Small intestine (tissue), 16 donors: ENCODE data around the gene TMEM143. TPM values are rescaled to one million over a fixed set of nuclear protein-coding genes. Genes with fewer than 3 reads are reported as not detected.

Experiments
- DNase-seq, 2 donors: peaks; one replicate each; pipeline versions ENCODE4 v3.0.0 to v3.0.0-alpha.2; 2013
- FAIRE-seq: peaks from 2 replicates; lab custom pipeline; 2012; peaks lifted over from hg19 to GRCh38; lab: Jason Lieb, UNC
- H3K27ac ChIP-seq, 3 donors: one replicate each; pipeline ENCODE4 v1.5.1; 2013; ENCODE audit warnings: low read length in 2 of 3, mild to moderate bottlenecking in 2 of 3, control low read depth in 1 of 3, inconsistent platforms in 1 of 3, low read depth in 1 of 3, moderate library complexity in 1 of 3
- H3K27me3 ChIP-seq, 3 donors: one replicate each; pipeline ENCODE4 v1.6.1; 2013; ENCODE audit warnings: low read length in 3 of 3, inconsistent platforms in 1 of 3; ENCODE audit not compliant: control insufficient read depth in 3 of 3, insufficient read depth in 3 of 3
- H3K36me3 ChIP-seq, 3 donors: one replicate each; pipeline ENCODE4 v1.6.1; 2013; ENCODE audit warnings: low read length in 3 of 3, inconsistent platforms in 1 of 3, low read depth in 1 of 3, mild to moderate bottlenecking in 1 of 3, moderate library complexity in 1 of 3; ENCODE audit not compliant: control insufficient read depth in 3 of 3, insufficient read depth in 2 of 3
- H3K4me1 ChIP-seq, 3 donors: one replicate each; pipeline ENCODE4 v1.6.1; 2013; ENCODE audit warnings: low read length in 2 of 3, inconsistent platforms in 1 of 3, low read depth in 1 of 3, mild to moderate bottlenecking in 1 of 3, moderate library complexity in 1 of 3; ENCODE audit not compliant: control insufficient read depth in 3 of 3, insufficient read depth in 2 of 3
- H3K4me3 ChIP-seq, 3 donors: one replicate each; pipeline ENCODE4 v1.5.1; 2013; ENCODE audit warnings: low read length in 3 of 3, control low read depth in 1 of 3, inconsistent platforms in 1 of 3, low read depth in 1 of 3, mild to moderate bottlenecking in 1 of 3, moderate library complexity in 1 of 3
- H3K9me3 ChIP-seq, 2 donors: one replicate each; pipeline ENCODE4 v1.6.1; 2013; ENCODE audit warnings: low read depth in 1 of 2, low read length in 1 of 2; ENCODE audit not compliant: control insufficient read depth in 2 of 2, insufficient read depth in 1 of 2
- WGBS, 3 donors: extraction: QIAGEN DNeasy Blood & Tissue Kit; methylation state at CpG; one replicate each; pipeline ENCODE4 v1.1.7; 2013; 5-methylcytosine and 5-hydroxymethylcytosine counted together
- long read RNA-seq, 10 donors: transcript quantifications; one replicate each; lab custom pipeline, GENCODE V29; 2026
- polyA plus RNA-seq, 4 donors: library from polyadenylated mRNA; stranded (reverse) in 3 of 4; unstranded in 1 of 4; fragments of 200-250 nt in 3 of 4; fragments of 120-200 nt in 1 of 4; gene quantifications; one replicate each; pipeline versions ENCODE4 v1.2.1 to v1.2.3, GENCODE V29; 2013
- donor health status: healthy with polysubstance abuse.
- donor health status: control.
- donor health status: control.
- donor health status: Bipolar disorder and iron deficiency.
- donor health status: healthy.

The TMEM143 gene
- polyA plus RNA-seq = 10 to 100 TPM in 2 of 4 donors, 1 to 10 TPM in 2; 5.9 to 13.2 (median 10.6) TPM
- long read RNA-seq, donor 1, partial matches to known transcripts = 0 of 5 reads
- long read RNA-seq, donor 1, other reads (novel, unspliced or antisense) = 0 of 5 reads
- long read RNA-seq, donor 2, partial matches to known transcripts = 0 of 1 reads
- long read RNA-seq, donor 2, other reads (novel, unspliced or antisense) = 0 of 1 reads
- long read RNA-seq, donor 3 = 0 reads
- long read RNA-seq, donor 4 = 0 reads
- long read RNA-seq, donor 5 = 0 reads
- long read RNA-seq, donor 6, partial matches to known transcripts = 0 of 3 reads
- long read RNA-seq, donor 6, other reads (novel, unspliced or antisense) = 0 of 3 reads
- long read RNA-seq, donor 7, partial matches to known transcripts = 0 of 4 reads
- long read RNA-seq, donor 7, other reads (novel, unspliced or antisense) = 0 of 4 reads
- long read RNA-seq, donor 8 = 0 reads
- long read RNA-seq, donor 9 = 0 reads
- long read RNA-seq, donor 10, partial matches to known transcripts = 0 of 1 reads
- long read RNA-seq, donor 10, other reads (novel, unspliced or antisense) = 0 of 1 reads

GRCh38 chr19:48363810-48364597 is at the start of gene TMEM143, which contains the start of gene SYNGR4:
Gene TMEM143 (minus strand): TSS chr19:48363940. CDS start chr19:48363920, 20 bp downstream.
Gene SYNGR4 (plus strand): TSS chr19:48364367. CDS start chr19:48365843, 1,476 bp downstream.
- peaks cover 0 to 7% (median 0%) of the 10 kb centered on the region in 3 donors for H3K36me3 ChIP-seq
- no peak for FAIRE-seq
- no peaks in the 10 kb centered on the region for H3K9me3 ChIP-seq

GRCh38 chr19:48405850-48406249 is 42.1 kb upstream of the TMEM143 start:
- no peak for DNase-seq
- no peak for FAIRE-seq
- 77 to 82% (median 79%) methylated on average over 13 of the region's 13 CpGs for WGBS, 3 donors

More at GRCh38 chr19:48363810-48364597, at the start of gene TMEM143, which contains the start of gene SYNGR4:
- WGBS, 3 donors = 1% methylated on average over 56 to 59 of the region's 59 CpGs
- peak; percentile 100 for DNase-seq
- H3K4me1 ChIP-seq = peaks cover 4 to 27% (median 4%) of the 10 kb centered on the region in 3 donors
- H3K27ac ChIP-seq = peak within 1 kb of the TSS; percentile 81 to 94 (median 89)
- no peaks in the 10 kb centered on the region for H3K27me3 ChIP-seq
- peak within 1 kb of the TSS; percentile 44 to 67 (median 47) for H3K4me3 ChIP-seq

GRCh38 chr19:48405010-48405659 is 41.4 kb upstream of the TMEM143 start:
- Histone ChIP-seq H3K4me3 (no peak overlapping the region), H3K27ac (no peak overlapping the region), H3K4me1 (peaks cover 0 to 3% (median 0%) of the 10 kb centered on the region in 3 donors), H3K9me3 (peaks cover 0 to 7% of the 10 kb centered on the region in 2 donors), H3K27me3 (peaks cover 0 to 13% (median 0%) of the 10 kb centered on the region in 3 donors), H3K36me3 (no peaks in the 10 kb centered on the region)
- DNase-seq (no peak), FAIRE-seq (no peak)
- 89 to 94% (median 94%) methylated on average over 26 to 27 of the region's 27 CpGs for WGBS, 3 donors

More at GRCh38 chr19:48405850-48406249, 42.1 kb upstream of the TMEM143 start:
- peaks cover 0 to 13% (median 0%) of the 10 kb centered on the region in 3 donors for H3K27me3 ChIP-seq
- H3K36me3 ChIP-seq = no peaks in the 10 kb centered on the region
- H3K4me3 ChIP-seq = no peak overlapping the region
- H3K9me3 ChIP-seq = peaks cover 0 to 7% of the 10 kb centered on the region in 2 donors
- H3K27ac ChIP-seq = no peak overlapping the region
- H3K4me1 ChIP-seq = no peaks in the 10 kb centered on the region

DNA sequence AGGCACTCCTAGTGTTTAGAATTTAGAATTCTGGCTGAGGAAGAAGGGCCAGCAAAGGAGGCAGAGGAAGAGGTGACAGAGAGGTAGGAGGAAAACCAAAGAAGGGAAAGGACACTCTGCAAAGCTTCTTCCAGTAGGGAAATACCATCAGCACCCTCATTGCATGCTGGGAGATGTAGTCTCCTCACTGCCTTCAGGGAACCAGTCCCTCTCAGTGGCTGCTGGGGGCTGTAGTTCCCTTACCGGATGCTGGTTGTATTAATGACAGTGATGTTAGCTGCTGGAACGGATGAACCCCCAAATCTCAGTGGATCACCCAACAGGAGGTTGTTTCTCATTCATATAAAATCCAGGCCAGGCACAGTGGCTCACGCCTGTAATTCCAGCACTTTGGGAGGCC is 39.9 kb upstream of the TMEM143 start:
- DNase-seq = peak; percentile 66 to 76
- FAIRE-seq = no peak
- 29 to 41% (median 36%) methylated on average over 3 of the region's 3 CpGs for WGBS, 3 donors

DNA sequence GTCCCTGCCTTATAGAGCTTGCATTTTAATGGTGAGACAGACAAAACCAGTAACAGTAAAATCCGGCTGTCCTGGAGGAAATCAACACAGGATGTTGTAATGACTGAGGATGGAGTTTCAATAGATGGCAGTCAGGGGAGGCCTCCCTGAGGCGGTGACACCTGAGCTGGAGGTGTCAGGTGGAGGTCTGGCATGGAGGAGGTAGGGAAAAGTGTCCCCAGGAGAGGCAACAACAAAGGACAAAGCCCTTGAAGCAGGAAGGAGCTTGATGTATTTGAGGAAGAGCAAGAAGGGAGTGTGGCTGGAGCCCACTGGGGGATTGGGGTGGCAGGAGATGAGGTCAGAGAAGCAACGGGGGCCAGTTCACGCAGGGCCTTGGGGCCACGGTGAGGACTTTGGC is 37.5 kb upstream of the TMEM143 start:
- no peak overlapping the region for H3K4me3 ChIP-seq
- H3K27ac ChIP-seq = no peak overlapping the region
- peaks cover 0 to 24% (median 1%) of the 10 kb centered on the region in 3 donors for H3K27me3 ChIP-seq
- peaks cover 0 to 7% of the 10 kb centered on the region in 2 donors for H3K9me3 ChIP-seq
- H3K4me1 ChIP-seq = peaks cover 0 to 18% (median 2%) of the 10 kb centered on the region in 3 donors
- H3K36me3 ChIP-seq = no peaks in the 10 kb centered on the region
- no peak for DNase-seq
- WGBS, 3 donors = 76 to 88% (median 77%) methylated on average over 5 of the region's 5 CpGs
- FAIRE-seq = no peak

More for the DNA sequence above, 39.9 kb upstream of the TMEM143 start:
- Histone ChIP-seq H3K4me1 (peaks cover 0 to 6% (median 0%) of the 10 kb centered on the region in 3 donors), H3K27ac (no peak overlapping the region), H3K9me3 (peaks cover 0 to 7% of the 10 kb centered on the region in 2 donors), H3K27me3 (peaks cover 0 to 13% (median 0%) of the 10 kb centered on the region in 3 donors), H3K36me3 (no peaks in the 10 kb centered on the region), H3K4me3 (no peak overlapping the region)

DNA sequence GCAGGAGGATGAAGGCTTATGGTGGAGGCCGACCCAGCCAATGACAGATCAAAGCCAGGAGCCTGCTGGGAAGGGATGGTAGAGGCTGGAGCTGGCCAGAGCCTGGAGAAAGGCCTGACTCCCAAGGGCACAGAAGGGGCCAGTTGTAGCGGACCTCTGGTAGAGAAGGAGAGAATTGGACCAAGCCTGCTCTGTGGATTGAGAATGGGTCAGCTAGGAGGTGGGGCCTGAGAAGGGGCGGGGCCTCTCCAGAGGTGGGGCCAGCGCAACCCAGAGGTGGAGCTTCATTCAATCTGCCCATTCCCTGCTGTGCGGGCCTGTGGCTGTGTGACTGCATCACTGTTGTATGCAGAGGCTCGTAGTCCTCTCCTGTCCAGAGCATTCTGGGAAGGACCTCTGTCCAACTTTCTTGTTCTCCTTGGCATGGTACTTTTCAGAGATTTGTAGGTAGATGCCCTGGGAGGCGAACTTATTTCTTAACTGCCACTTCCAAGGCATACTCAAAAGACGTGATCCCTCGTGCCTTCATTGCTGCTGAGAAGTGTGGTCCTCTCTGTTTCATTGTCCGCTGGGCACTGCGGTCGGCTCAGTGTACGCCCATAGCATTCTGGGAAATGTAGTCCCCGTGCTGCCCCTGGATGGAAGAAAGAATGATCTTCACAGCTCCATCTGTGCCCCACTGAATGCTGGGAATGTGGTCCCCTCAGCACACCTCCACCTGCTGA is 36.4 kb upstream of the TMEM143 start:
- 29 to 39% (median 34%) methylated on average over 14 of the region's 14 CpGs for WGBS, 3 donors
- H3K4me3 ChIP-seq = no peak overlapping the region
- H3K9me3 ChIP-seq = no peaks in the 10 kb centered on the region
- H3K27ac ChIP-seq = peak overlapping the region in 2 of 3 donors; percentile 32 to 66
- FAIRE-seq (no peak), DNase-seq (peak; percentile 53 to 56)
- peaks cover 0 to 26% (median 2%) of the 10 kb centered on the region in 3 donors for H3K4me1 ChIP-seq
- peaks cover 4 to 29% (median 11%) of the 10 kb centered on the region in 3 donors for H3K27me3 ChIP-seq
- no peaks in the 10 kb centered on the region for H3K36me3 ChIP-seq
